Cardiac fibroblast (primary cell): ENCODE measurements around the gene RHNO1.

ENCODE experiments used
- DNase-seq, 2 donors: peaks; one replicate each; pipeline versions ENCODE4 v3.0.0 to v3.0.0-alpha.2; 2010; ENCODE audit warnings: low read depth in 2 of 2
- H3K4me3 ChIP-seq, 2 donors: replicated peaks in 1 of 2; 1 replicate in 1 of 2; 2 replicates in 1 of 2; pipeline ENCODE4 v1.5.1; 2011; ENCODE audit warnings: low read depth in 2 of 2, low read length in 2 of 2, mild to moderate bottlenecking in 2 of 2, moderate library complexity in 1 of 2
- CTCF ChIP-seq: IDR thresholded peaks from one replicate; pipeline ENCODE4 v1.5.1; 2011; ENCODE audit warnings: low read depth, mild to moderate bottlenecking, low read length, inconsistent platforms

Gene RHNO1

GRCh38 chr12:2877047-2877952, at the start of gene RHNO1, which contains the start of gene FOXM1:
Gene RHNO1, plus strand, starts transcription at chr12:2877223. Its CDS starts 8,144 bp downstream, at chr12:2885367.
Gene FOXM1, minus strand, starts transcription at chr12:2877174. Its CDS starts 2,696 bp downstream, at chr12:2874478.
- DNase-seq, result peak; percentile 90 to 92

GRCh38 chr12:2829275-2829674, 47.7 kb upstream of the RHNO1 start:
- DNase-seq, result no peak
- no peak for TF ChIP-seq CTCF
- no peak overlapping the region for H3K4me3 ChIP-seq

More at GRCh38 chr12:2877047-2877952, at the start of gene RHNO1, which contains the start of gene FOXM1:
- H3K4me3 ChIP-seq, result peak within 1 kb of the TSS; percentile 74 to 88
- TF ChIP-seq CTCF, result no peak

GRCh38 chr12:2832550-2833127, 44.4 kb upstream of the RHNO1 start:
- DNase-seq, result no peak
- no peak overlapping the region for H3K4me3 ChIP-seq
- TF ChIP-seq CTCF, result no peak

- no peak for TF ChIP-seq CTCF
- H3K4me3 ChIP-seq, result no peak overlapping the region
- no peak for DNase-seq
These were observed 43.7 kb upstream of the RHNO1 start for GRCh38 chr12:2833327-2833726.

- DNase-seq, result peak in 1 of 2 donors; percentile 42
- TF ChIP-seq CTCF, result no peak
- no peak overlapping the region for H3K4me3 ChIP-seq
These were observed 43.2 kb upstream of the RHNO1 start for GRCh38 chr12:2833810-2834209.

GRCh38 chr12:2834581-2835491, 42.2 kb upstream of the RHNO1 start, which contains the start of gene NRIP2:
Gene NRIP2, minus strand, starts transcription at chr12:2835035. Its CDS starts 52 bp downstream, at chr12:2834983.
- no peak within 1 kb of the TSS for H3K4me3 ChIP-seq
- peak; percentile 29 to 82 for DNase-seq
- TF ChIP-seq CTCF, result peak; percentile 10
